ENCODE measurements around the gene RPP40.
"Not testable (repeated sequence)": the region's sequence is repeated elsewhere in the genome, so short reads cannot be mapped to it uniquely, and the experiment has no call there.

RPP40 gene

GRCh38 chr6:5023923-5024322 lies 20.1 kb upstream of the RPP40 start:
- no peak overlapping the region for H3K4me3 ChIP-seq (ENCODE audit: low read depth, low read length)
- no peak for DNase-seq (ENCODE audit: low read depth)
- TF ChIP-seq, protein P1, sequence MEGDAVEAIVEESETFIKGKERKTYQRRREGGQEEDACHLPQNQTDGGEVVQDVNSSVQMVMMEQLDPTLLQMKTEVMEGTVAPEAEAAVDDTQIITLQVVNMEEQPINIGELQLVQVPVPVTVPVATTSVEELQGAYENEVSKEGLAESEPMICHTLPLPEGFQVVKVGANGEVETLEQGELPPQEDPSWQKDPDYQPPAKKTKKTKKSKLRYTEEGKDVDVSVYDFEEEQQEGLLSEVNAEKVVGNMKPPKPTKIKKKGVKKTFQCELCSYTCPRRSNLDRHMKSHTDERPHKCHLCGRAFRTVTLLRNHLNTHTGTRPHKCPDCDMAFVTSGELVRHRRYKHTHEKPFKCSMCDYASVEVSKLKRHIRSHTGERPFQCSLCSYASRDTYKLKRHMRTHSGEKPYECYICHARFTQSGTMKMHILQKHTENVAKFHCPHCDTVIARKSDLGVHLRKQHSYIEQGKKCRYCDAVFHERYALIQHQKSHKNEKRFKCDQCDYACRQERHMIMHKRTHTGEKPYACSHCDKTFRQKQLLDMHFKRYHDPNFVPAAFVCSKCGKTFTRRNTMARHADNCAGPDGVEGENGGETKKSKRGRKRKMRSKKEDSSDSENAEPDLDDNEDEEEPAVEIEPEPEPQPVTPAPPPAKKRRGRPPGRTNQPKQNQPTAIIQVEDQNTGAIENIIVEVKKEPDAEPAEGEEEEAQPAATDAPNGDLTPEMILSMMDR (IDR thresholded peaks at IDR 0.05; ENCODE audit: insufficient read depth, low read depth, low read length, missing control alignments), result no peak

GRCh38 chr6:5020142-5020541 lies 16.3 kb upstream of the RPP40 start:
- DNase-seq (ENCODE audit: low read depth), result no peak
- H3K4me3 ChIP-seq (ENCODE audit: low read depth, low read length), result no peak overlapping the region
- TF ChIP-seq, protein P1 (IDR thresholded peaks at IDR 0.05; ENCODE audit: insufficient read depth, low read depth, low read length, missing control alignments), result no peak

DNA sequence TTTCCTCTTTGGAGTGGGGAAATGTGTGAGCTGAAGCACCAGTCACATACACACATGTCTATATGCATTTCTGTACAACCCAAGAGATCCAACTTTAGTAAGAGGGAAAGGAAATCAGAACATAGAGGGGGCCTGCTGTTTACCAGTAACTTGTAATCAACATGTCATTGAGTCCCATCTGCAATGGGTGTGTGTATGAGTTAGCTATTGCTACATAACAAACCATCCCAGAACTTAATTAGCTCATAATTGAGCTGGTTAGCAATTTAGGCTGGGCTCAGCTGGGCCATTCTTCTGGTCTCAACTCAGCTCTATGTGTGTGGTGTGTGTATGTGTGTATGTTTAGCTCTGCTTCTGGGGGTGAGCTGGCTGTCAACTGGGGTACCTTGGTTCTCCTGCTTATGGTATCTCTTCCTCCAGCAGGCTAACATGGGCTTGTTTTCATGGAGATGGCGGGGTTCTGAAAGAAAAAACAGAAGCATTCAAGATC lies 10.3 kb upstream of the RPP40 start:
- no peak for DNase-seq (ENCODE audit: low read depth)
- TF ChIP-seq, protein P1 (IDR thresholded peaks at IDR 0.05; ENCODE audit: insufficient read depth, low read depth, low read length, missing control alignments), result no peak
- H3K4me3 ChIP-seq (ENCODE audit: low read depth, low read length), result no peak overlapping the region

DNA sequence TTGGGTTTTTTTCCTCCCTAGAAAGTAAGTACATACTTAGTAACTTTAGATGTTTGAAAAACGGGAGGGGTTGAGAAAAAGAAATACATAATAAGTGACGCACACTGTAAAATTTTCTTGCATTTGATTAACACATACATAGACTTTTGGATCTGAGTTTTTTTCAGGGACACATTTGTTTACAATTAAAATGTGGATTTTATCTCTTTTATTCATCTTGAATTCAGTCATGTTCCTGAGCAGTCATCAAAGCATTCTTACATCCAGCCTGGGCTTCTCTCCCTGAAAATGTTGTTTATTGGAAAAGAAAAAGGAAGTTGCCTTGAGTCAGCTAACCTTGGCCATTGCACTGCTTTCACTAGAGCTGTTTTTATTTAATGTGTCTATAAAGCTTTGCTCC lies 8.7 kb upstream of the RPP40 start:
- no peak overlapping the region for H3K4me3 ChIP-seq (ENCODE audit: low read depth, low read length)
- TF ChIP-seq, protein P1 (IDR thresholded peaks at IDR 0.05; ENCODE audit: insufficient read depth, low read depth, low read length, missing control alignments), result no peak
- no peak for DNase-seq (ENCODE audit: low read depth)

DNA sequence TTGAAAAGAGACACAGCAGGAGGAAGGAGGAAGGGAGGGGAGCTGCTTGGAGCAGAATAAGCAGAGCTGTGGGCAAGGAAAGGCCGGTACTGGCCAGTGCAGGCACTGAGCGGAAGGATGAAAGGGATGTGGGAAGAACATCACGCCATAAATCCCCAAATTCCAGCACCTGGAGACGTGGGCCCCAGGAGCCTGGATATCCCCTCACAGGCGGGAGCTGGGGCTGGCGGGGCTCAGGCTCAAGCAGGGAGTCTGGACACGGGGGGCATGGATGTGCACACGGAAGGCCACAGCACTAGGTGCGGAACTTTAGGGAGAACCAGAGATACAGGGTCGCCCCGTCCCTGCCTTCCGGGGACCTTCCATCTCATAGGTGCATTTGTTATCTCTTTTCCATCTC lies 7.5 kb upstream of the RPP40 start:
- H3K4me3 ChIP-seq (ENCODE audit: low read depth, low read length), result no peak overlapping the region
- no peak for DNase-seq (ENCODE audit: low read depth)
- TF ChIP-seq, protein P1 (IDR thresholded peaks at IDR 0.05; ENCODE audit: insufficient read depth, low read depth, low read length, missing control alignments), result no peak

GRCh38 chr6:5007531-5007930 lies 3.7 kb upstream of the RPP40 start:
- DNase-seq (ENCODE audit: low read depth), result no peak

DNA sequence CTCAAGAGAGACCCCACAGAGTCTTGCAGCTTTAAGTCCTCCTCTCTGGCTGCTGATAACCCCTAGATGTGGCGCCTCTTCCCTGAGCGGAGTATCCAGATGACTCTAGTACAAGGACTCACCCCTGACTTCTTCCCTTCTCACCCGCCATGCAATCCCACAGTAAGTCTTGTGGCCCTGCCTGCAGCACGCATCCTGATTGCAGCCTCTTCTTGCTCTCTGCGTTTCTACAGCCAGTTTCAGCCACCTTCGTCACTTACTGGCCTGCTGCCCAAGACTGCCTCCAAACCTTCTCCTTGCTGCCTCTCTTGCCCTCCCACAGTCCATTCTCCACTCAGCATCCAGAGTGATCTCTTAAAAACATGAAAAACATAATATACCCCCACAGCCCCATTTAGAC lies 2.4 kb upstream of the RPP40 start:
- TF ChIP-seq, protein P1 (IDR thresholded peaks at IDR 0.05; ENCODE audit: insufficient read depth, low read depth, low read length, missing control alignments), result no peak
- no peak overlapping the region for H3K4me3 ChIP-seq (ENCODE audit: low read depth, low read length)

More at GRCh38 chr6:5007531-5007930, 3.7 kb upstream of the RPP40 start:
- no peak overlapping the region for H3K4me3 ChIP-seq (ENCODE audit: low read depth, low read length)
- TF ChIP-seq, protein P1 (IDR thresholded peaks at IDR 0.05; ENCODE audit: insufficient read depth, low read depth, low read length, missing control alignments), result no peak

GRCh38 chr6:5005038-5005433 lies 1.2 kb upstream of the RPP40 start:
- not testable (repeated sequence) for H3K4me3 ChIP-seq (ENCODE audit: low read depth, low read length); DNase-seq (ENCODE audit: low read depth)

More for the DNA sequence above, 2.4 kb upstream of the RPP40 start:
- DNase-seq (ENCODE audit: low read depth), result no peak
